BLaER1 treated with 17β-estradiol and CSF1 and Interleukin-3, amounts not matched to agents 10 nM and 100 nM (cell line): ENCODE results near the gene PTS.
A peak's percentile ranks its signal among the peaks of the same experiment; 100 is the strongest.

Experiments
- H3K27ac ChIP-seq, 11 experiments: shearing (Covaris generic); formaldehyde crosslinking; 2 replicates each; pipeline ENCODE4 v1.8.1; 2022
- H3K27me3 ChIP-seq, 11 experiments: shearing (Covaris generic); formaldehyde crosslinking; 2 replicates each; pipeline ENCODE4 v1.8.1; 2022
- H3K36me3 ChIP-seq, 11 experiments: shearing (Covaris generic); formaldehyde crosslinking; 2 replicates each; pipeline ENCODE4 v1.8.1; 2022
- H3K4me1 ChIP-seq, 10 experiments: shearing (Covaris generic); formaldehyde crosslinking; 2 replicates each; pipeline ENCODE4 v1.8.1; 2022
- H3K4me2 ChIP-seq, 11 experiments: shearing (Covaris generic); formaldehyde crosslinking; 2 replicates each; pipeline ENCODE4 v1.8.1; 2022
- H3K4me3 ChIP-seq, 10 experiments: shearing (Covaris generic); formaldehyde crosslinking; 2 replicates each; pipeline ENCODE4 v1.8.1; 2022
- H3K9ac ChIP-seq, 11 experiments: shearing (Covaris generic); formaldehyde crosslinking; 2 replicates each; pipeline ENCODE4 v1.8.1; 2022
- H3K9me3 ChIP-seq, 11 experiments: shearing (Covaris generic); formaldehyde crosslinking; replicated peaks in 1 of 11; 2 replicates each; pipeline ENCODE4 v1.8.1; 2022
- H4K20me1 ChIP-seq, 11 experiments: shearing (Covaris generic); formaldehyde crosslinking; 2 replicates each; pipeline ENCODE4 v1.8.1; 2022
- Cebpa-rat ChIP-seq, 11 experiments: shearing (Covaris generic); IDR thresholded peaks; 2 replicates each; pipeline ENCODE4 v1.8.1; 2022

The PTS gene

DNA sequence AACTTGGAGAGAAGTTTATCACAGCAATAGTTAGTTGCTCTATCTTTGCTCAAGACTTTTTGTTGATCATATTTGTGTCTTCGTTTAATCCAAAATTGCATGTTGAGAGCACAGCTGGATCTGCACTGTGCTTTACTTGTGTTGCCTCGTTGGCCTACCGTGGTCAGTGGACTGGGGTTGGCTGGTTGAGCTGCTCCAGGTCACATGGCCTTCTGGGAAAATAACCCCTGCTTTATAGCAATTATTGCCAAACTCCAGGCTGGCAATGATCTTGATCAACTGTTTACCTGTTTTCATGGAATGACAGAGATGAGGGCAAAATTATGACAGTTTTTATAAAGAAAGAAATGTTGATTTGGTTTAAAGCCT is 40.2 kb downstream of the PTS start:
- no peaks in the 10 kb centered on the region for H4K20me1 ChIP-seq
- no peak overlapping the region for H3K9ac ChIP-seq
- no peaks in the 10 kb centered on the region for H3K36me3 ChIP-seq
- H3K4me2 ChIP-seq, result no peak overlapping the region
- no peak overlapping the region for H3K27ac ChIP-seq
- no peak overlapping the region for H3K4me3 ChIP-seq
- no peaks in the 10 kb centered on the region for H3K9me3 ChIP-seq
- H3K4me1 ChIP-seq, result peaks cover 0 to 39% (median 32%) of the 10 kb centered on the region in 10 experiments; a peak in 17 of 20 replicates
- no peak for TF ChIP-seq Cebpa-rat (IDR thresholded peaks at IDR 0.05)
- no peaks in the 10 kb centered on the region for H3K27me3 ChIP-seq

DNA sequence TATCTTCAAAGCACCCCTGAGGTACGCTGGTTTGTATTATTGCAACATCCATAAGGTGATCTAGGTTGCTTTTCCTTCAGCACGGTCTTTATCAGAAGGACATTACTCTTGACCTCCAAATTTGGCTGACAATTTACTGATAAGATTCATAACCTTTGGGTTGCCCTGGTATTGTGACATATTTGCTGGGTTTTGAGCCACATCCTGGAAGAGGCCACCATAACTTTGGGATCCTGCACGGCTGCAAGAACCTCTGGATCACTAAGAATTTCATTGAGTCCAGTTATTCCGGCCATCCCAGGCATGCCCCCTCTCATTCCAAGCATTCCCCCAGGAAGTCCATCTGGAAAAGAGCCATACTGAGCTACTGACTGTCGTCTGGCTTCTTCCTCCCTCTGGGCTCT is 41.0 kb downstream of the PTS start:
- Histone ChIP-seq H3K9me3 (peaks cover 0 to 3% (median 1%) of the 10 kb centered on the region in 11 experiments; a peak in 5 of 22 replicates), H3K4me1 (peaks cover 0 to 47% (median 38%) of the 10 kb centered on the region in 10 experiments; a peak in 17 of 20 replicates), H3K36me3 (no peaks in the 10 kb centered on the region), H3K27me3 (no peaks in the 10 kb centered on the region), H3K9ac (no peak overlapping the region), H3K27ac (no peak overlapping the region), H3K4me2 (peak overlapping the region in 2 of 11 experiments; percentile 78 to 83; a peak in 1 of 22 replicates), H4K20me1 (no peaks in the 10 kb centered on the region), H3K4me3 (no peak overlapping the region)
- TF ChIP-seq Cebpa-rat (IDR thresholded peaks at IDR 0.05), result peak in 1 of 11 experiments; percentile 53; a peak in 2 of 22 replicates

DNA sequence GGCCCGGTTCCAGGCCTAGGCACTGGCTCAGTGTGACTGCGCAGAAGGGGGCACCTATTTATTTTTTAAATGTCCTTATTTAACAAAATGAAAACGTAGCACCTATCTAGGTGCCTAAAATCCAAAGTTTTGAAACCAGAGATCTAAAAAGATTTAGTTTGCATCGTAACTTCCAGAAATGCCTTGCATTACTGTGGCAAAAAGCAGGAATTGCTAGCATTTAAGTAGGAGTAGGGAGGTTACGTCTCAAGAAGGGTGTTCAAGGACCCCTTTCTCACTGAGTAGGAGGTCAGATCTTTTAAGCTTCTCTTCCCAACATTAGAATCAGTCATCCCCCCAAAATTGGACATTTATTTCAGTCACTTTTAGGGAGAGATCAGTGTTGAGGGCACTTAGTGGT is 42.2 kb downstream of the PTS start:
- peaks cover 0 to 12% (median 8%) of the 10 kb centered on the region in 11 experiments; a peak in 8 of 22 replicates for H3K9me3 ChIP-seq
- H3K4me3 ChIP-seq, result no peak overlapping the region
- no peak for TF ChIP-seq Cebpa-rat (IDR thresholded peaks at IDR 0.05)
- peaks cover 0 to 51% (median 38%) of the 10 kb centered on the region in 10 experiments; a peak in 17 of 20 replicates for H3K4me1 ChIP-seq
- H3K27ac ChIP-seq, result no peak overlapping the region
- no peaks in the 10 kb centered on the region for H4K20me1 ChIP-seq
- H3K27me3 ChIP-seq, result no peaks in the 10 kb centered on the region
- no peaks in the 10 kb centered on the region for H3K36me3 ChIP-seq
- H3K9ac ChIP-seq, result no peak overlapping the region
- peak overlapping the region in 9 of 11 experiments; percentile 31 to 83 (median 63); a peak in 18 of 22 replicates for H3K4me2 ChIP-seq

DNA sequence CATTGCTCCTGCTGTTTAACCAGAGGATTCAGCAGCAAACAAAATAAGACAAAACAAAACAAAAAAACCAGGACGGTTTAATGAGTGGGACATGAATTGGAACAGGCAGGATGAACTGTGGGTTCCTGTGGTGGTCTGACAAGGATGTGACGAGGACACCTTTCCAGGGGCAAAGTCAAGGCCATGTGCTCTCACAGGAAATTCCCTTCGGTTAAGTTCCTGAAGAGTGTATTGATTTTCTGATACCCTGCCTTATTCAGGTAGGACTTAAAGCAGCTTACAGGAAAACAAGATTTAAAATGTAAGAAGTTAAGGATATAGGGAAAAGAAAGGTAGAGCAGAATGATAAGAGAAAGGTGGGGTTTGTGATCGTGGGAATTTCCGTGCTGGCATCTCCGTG is 42.9 kb downstream of the PTS start:
- H3K36me3 ChIP-seq, result no peaks in the 10 kb centered on the region

DNA sequence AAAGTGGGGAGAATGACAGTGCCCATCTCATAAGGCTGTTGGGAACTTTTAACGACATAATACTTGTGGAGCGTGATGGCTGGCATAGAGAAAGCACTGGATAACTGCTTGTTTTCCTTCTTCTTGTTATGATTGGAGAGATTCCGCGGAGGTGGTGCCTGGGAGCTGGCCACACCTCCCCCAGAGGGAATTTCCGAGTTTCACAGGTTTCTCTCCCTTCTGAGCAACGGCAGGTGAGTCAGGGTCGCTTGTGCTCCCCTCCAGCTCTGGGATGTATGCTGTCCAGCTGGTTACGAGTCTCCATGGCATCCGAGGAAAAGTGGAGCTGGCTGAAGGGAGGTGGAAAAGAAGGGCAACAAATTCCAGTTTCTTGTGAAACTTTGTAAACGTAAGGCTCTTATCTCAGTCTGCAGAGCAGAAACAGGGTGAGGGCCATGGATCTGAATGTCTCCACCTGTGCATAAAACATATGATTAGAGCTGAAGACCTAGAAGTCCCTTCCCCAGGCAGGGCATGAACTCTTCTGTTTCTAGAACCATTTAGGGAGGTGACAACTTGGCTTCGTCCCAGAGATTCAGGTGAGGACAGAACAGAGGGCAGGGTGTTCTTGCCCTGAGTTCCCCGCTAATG is 44.4 kb downstream of the PTS start:
- H3K4me3 ChIP-seq, result no peak overlapping the region
- peak overlapping the region in 8 of 11 experiments; percentile 57 to 70 (median 62); a peak in 16 of 22 replicates for H3K27ac ChIP-seq
- peaks cover 0 to 66% (median 39%) of the 10 kb centered on the region in 10 experiments; a peak in 17 of 20 replicates for H3K4me1 ChIP-seq
- H4K20me1 ChIP-seq, result no peaks in the 10 kb centered on the region
- H3K36me3 ChIP-seq, result no peaks in the 10 kb centered on the region
- H3K9ac ChIP-seq, result peak overlapping the region in 3 of 11 experiments; percentile 12 to 41 (median 36); a peak in 2 of 22 replicates
- TF ChIP-seq Cebpa-rat (IDR thresholded peaks at IDR 0.05), result no peak
- H3K9me3 ChIP-seq, result peaks cover 0 to 13% (median 8%) of the 10 kb centered on the region in 11 experiments; a peak in 8 of 22 replicates
- H3K4me2 ChIP-seq, result peak overlapping the region in 9 of 11 experiments; percentile 15 to 72 (median 58); a peak in 16 of 22 replicates
- no peaks in the 10 kb centered on the region for H3K27me3 ChIP-seq

More for the DNA sequence above, 42.9 kb downstream of the PTS start:
- Histone ChIP-seq H3K9me3 (peaks cover 0 to 13% (median 8%) of the 10 kb centered on the region in 11 experiments; a peak in 8 of 22 replicates), H3K27ac (no peak overlapping the region), H4K20me1 (no peaks in the 10 kb centered on the region), H3K4me1 (peaks cover 0 to 53% (median 38%) of the 10 kb centered on the region in 10 experiments; a peak in 17 of 20 replicates), H3K4me3 (no peak overlapping the region; a peak in 1 of 20 replicates), H3K4me2 (peak overlapping the region in 9 of 11 experiments; percentile 31 to 83 (median 63); a peak in 18 of 22 replicates), H3K9ac (no peak overlapping the region), H3K27me3 (no peaks in the 10 kb centered on the region)
- no peak for TF ChIP-seq Cebpa-rat (IDR thresholded peaks at IDR 0.05)

DNA sequence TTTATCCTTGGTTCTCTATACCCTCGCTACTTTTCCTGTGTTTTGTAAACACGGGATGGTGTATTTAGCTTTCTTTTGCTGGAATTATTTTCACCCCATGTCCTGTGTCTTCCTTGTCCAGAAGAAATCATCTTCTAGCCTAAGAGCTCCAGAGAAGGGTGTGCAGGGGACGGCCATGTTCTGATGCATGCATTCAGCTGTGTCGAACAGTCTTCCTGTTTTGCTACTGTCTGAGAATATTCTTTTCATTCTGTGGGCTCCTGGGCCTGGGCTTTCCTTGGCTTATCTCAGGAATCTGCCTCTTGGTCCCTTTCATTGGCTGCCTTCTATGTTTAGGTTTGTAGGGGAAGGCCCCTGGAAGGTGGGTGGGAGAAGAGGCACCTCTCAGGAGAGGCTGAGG is 45.0 kb downstream of the PTS start:
- Histone ChIP-seq H3K9ac (peak overlapping the region in 6 of 11 experiments; percentile 9 to 41 (median 15); a peak in 3 of 22 replicates), H3K4me2 (peak overlapping the region in 9 of 11 experiments; percentile 15 to 72 (median 58); a peak in 17 of 22 replicates), H3K4me1 (peaks cover 0 to 72% (median 45%) of the 10 kb centered on the region in 10 experiments; a peak in 17 of 20 replicates), H3K4me3 (0 out of 20 replicates have a peak overlapping the region, but pooled peaks of 1 of the 10 experiments have one; percentile 22), H3K36me3 (no peaks in the 10 kb centered on the region), H4K20me1 (no peaks in the 10 kb centered on the region), H3K27ac (peak overlapping the region in 8 of 11 experiments; percentile 57 to 70 (median 62); a peak in 16 of 22 replicates), H3K27me3 (no peaks in the 10 kb centered on the region), H3K9me3 (peaks cover 0 to 13% (median 8%) of the 10 kb centered on the region in 11 experiments; a peak in 8 of 22 replicates)
- TF ChIP-seq Cebpa-rat (IDR thresholded peaks at IDR 0.05), result no peak

DNA sequence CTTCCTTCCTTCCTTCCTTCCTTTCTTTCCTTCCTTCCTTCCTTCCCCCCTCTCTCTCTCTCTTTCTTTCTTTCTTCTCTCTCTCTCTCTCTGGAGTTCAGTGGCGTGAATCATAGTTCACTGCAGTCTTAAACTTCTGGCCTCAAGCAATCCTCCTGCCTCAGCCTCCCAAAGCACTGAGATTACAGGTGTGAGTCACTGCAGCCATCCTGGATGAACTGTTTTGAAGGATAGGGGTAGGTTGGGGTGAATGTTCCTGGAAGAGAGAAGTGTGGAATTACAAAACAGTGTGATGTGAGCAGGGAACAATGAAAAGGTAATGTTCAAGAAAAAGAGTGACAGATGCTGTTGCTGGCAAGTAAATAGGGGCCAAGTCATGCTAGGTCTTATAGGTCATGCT is 46.8 kb downstream of the PTS start:
- H3K4me2 ChIP-seq, result peak overlapping the region in 1 of 11 experiments; percentile 15; a peak in 1 of 22 replicates
- peaks cover 0 to 13% (median 8%) of the 10 kb centered on the region in 11 experiments; a peak in 8 of 22 replicates for H3K9me3 ChIP-seq
- no peak overlapping the region for H3K27ac ChIP-seq
- TF ChIP-seq Cebpa-rat (IDR thresholded peaks at IDR 0.05), result no peak
- H3K4me3 ChIP-seq, result no peak overlapping the region
- no peaks in the 10 kb centered on the region for H3K27me3 ChIP-seq
- H3K4me1 ChIP-seq, result peaks cover 3 to 83% (median 60%) of the 10 kb centered on the region in 10 experiments; a peak in 17 of 20 replicates
- H3K9ac ChIP-seq, result no peak overlapping the region
- no peaks in the 10 kb centered on the region for H4K20me1 ChIP-seq
- H3K36me3 ChIP-seq, result no peaks in the 10 kb centered on the region

DNA sequence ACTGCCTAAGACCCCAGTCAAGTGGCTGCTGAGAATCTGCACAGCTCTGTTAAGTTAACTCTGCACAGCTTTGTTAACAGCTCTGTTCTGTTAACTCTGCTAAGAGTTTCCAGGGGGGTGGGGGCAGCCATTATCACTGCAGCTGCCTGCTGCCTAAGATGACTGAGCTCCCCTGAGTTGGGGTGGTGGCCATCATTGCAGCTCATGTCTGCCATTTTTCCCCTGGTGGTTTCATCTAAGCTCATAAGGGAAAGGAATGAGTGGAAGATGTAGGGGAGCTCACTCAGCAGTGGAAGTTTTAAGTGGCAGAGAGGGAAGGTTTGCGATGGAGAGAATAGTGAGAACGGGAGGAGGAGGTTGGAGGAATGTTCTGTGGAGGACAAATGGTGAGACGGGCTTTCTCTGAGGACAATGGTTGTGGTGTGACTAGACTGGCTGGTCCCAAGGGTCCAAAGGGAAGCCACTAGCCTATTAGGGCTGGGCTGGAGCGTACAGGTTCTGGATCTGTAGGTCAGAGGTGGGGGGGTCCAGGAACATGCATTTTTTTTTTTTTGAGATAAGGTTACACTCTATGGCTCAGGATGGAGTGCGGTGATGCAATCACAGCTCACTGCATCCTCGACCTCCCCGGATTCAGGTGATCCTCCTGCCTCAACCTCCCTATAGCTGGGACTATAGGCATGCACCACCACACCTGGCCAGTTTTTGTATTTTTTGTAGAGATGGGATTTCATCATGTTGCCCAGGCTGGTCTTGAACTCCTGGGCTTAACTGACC is 48.0 kb downstream of the PTS start:
- Histone ChIP-seq H3K36me3 (no peaks in the 10 kb centered on the region), H3K4me2 (no peak overlapping the region; a peak in 1 of 22 replicates), H3K4me1 (peaks cover 3 to 83% (median 60%) of the 10 kb centered on the region in 10 experiments; a peak in 17 of 20 replicates), H3K9ac (no peak overlapping the region), H3K4me3 (no peak overlapping the region), H3K27me3 (no peaks in the 10 kb centered on the region), H4K20me1 (no peaks in the 10 kb centered on the region), H3K9me3 (peaks cover 0 to 13% (median 8%) of the 10 kb centered on the region in 11 experiments; a peak in 8 of 22 replicates), H3K27ac (no peak overlapping the region)
- no peak for TF ChIP-seq Cebpa-rat (IDR thresholded peaks at IDR 0.05)
